DMS 273 (cell line): ENCODE measurements around the gene NSMF.
A peak's percentile ranks its signal among the peaks of the same experiment; 100 is the strongest.

Source experiments
- DNase-seq: peaks from one replicate; lab custom pipeline; 2025; ENCODE audit not compliant: unreplicated experiment; lab: John Stamatoyannopoulos, UW

The NSMF gene

GRCh38 chr9:137434498-137435380, 24.4 kb downstream of the NSMF start:
- no peak for DNase-seq

- DNase-seq: no peak
Observed at GRCh38 chr9:137433916-137434431, 25.2 kb downstream of the NSMF start.

GRCh38 chr9:137433349-137433915, 25.7 kb downstream of the NSMF start:
- no peak for DNase-seq

GRCh38 chr9:137432687-137433348, 26.3 kb downstream of the NSMF start:
- DNase-seq: no peak

GRCh38 chr9:137431416-137431931, 27.7 kb downstream of the NSMF start:
- no peak for DNase-seq

- no peak for DNase-seq
Observed at GRCh38 chr9:137430723-137431415, 28.3 kb downstream of the NSMF start.

- DNase-seq: peak; percentile 48
Observed at GRCh38 chr9:137429974-137430722, 29.0 kb downstream of the NSMF start.

- no peak for DNase-seq
Observed at GRCh38 chr9:137429546-137429890, 29.6 kb downstream of the NSMF start.

GRCh38 chr9:137428841-137429545, 30.1 kb downstream of the NSMF start:
- no peak for DNase-seq

GRCh38 chr9:137428311-137428630, 30.9 kb downstream of the NSMF start:
- no peak for DNase-seq

- no peak for DNase-seq
Observed at GRCh38 chr9:137427454-137428310, 31.5 kb downstream of the NSMF start.

GRCh38 chr9:137426018-137426681, 33.0 kb downstream of the NSMF start:
- no peak for DNase-seq

GRCh38 chr9:137423514-137424291, 35.4 kb downstream of the NSMF start:
- no peak for DNase-seq

GRCh38 chr9:137422604-137423513, 36.3 kb downstream of the NSMF start, which contains the start of the genes EXD3 and NOXA1:
TSS of gene EXD3 (minus strand) at chr9:137423162. CDS start at chr9:137395357, 27,805 bp downstream.
TSS of gene NOXA1 (plus strand) at chr9:137423393. CDS start at chr9:137423530, 137 bp downstream.
- DNase-seq: peak; percentile 97

GRCh38 chr9:137421838-137422603, 37.1 kb downstream of the NSMF start:
- no peak for DNase-seq
